ENCODE results near the gene SYNE3. TPM values are rescaled to one million over a fixed set of nuclear protein-coding genes. Genes with fewer than 3 reads are reported as not detected.

Gene SYNE3
- total and polyA plus RNA-seq, 2 of the 8 experiments (the other 6 are each of a cell fraction or from before 2014, with no cell fraction given), result under 0.01 TPM; not detected in 1

DNA sequence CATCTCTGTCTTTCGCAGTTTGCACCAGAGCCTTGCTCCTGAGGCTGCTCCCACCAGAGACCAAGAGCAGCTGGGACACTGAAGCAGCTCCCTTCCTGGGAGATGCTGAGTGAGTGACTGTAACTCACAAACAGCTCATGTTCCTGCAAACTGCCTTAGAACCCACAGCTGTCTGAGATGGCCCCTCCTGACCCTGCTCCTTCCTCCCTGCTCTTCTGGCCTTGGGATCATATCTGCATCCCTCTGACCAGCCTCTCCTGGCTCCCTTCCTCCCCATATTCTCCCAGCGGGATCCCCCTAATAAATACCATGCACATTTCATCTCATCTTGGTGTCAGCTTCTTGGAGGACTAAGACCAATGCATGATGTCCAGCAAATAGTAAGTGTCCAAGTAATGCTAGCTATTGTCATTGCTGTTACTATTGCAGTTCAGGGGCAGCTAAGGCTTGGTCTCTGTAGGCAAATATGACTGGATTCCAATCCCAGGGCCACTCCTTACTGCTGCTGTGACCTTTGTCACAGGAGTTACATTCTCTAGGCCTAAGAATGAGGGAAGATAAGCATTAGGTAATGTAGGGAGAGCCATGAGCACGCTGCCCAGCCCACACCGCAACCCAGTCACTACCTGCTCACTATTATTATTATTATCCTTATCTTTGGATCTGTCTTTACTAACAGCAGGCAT, 47.9 kb downstream of the SYNE3 start:
- CTCF ChIA-PET (ENCODE audit: partially characterized antibody), result interaction anchor here (0.6 to 2.8 kb wide), 6 partner anchors 11 to 131 kb away, joined by 3 to 17 read pairs (median 4); no protein-coding TSS in a partner anchor
- Histone ChIP-seq H3K27me3 (replicated peaks in 1 of 4; ENCODE audit: control insufficient read depth in 3 of 4, extremely low read depth in 1 of 4, insufficient read depth in 3 of 4, low read length in 3 of 4) (no peaks in the 10 kb centered on the region), H4K20me1 (replicated peaks in 1 of 2; ENCODE audit: control insufficient read depth in 1 of 2, insufficient read depth in 2 of 2, low read length in 2 of 2) (no peaks in the 10 kb centered on the region), H4K91ac (replicated peaks; ENCODE audit: insufficient read length, low read length) (no peak overlapping the region), H3K9ac (replicated peaks in 1 of 4; ENCODE audit: extremely low read depth in 1 of 4, low read depth in 3 of 4, low read length in 3 of 4) (no peak overlapping the region), H2AK5ac (ENCODE audit: low read depth, low read length) (0 out of 2 replicates have a peak overlapping the region, but pooled peaks have one; percentile 8), H3K4me1 (replicated peaks in 1 of 4; ENCODE audit: control insufficient read depth in 3 of 4, insufficient read depth in 4 of 4, low read length in 3 of 4) (no peaks in the 10 kb centered on the region), H2BK5ac (ENCODE audit: low read depth, low read length) (no peak overlapping the region), H3K23ac (ENCODE audit: insufficient read length) (no peak overlapping the region), H4K8ac (ENCODE audit: extremely low read depth, insufficient read depth, low read length) (no peak overlapping the region), H4K5ac (ENCODE audit: insufficient read length, low read depth, low read length) (no peak overlapping the region), H3K79me1 (ENCODE audit: low read depth, low read length) (no peaks in the 10 kb centered on the region), H3K9me3 (ENCODE audit: insufficient read depth in 2 of 2, low read depth in 1 of 2, low read length in 1 of 2) (no peaks in the 10 kb centered on the region), H2BK120ac (replicated peaks; ENCODE audit: low read depth, low read length) (no peak overlapping the region), H3K4ac (replicated peaks; ENCODE audit: insufficient read length, low read depth, low read length) (no peak overlapping the region), H2BK20ac (ENCODE audit: low read length) (no peak overlapping the region), H2BK12ac (ENCODE audit: low read depth, low read length) (no peak overlapping the region), H3K14ac (ENCODE audit: insufficient read length) (no peak overlapping the region), H2BK15ac (ENCODE audit: low read length) (no peak overlapping the region), H3K4me2 (ENCODE audit: insufficient read depth in 1 of 2, low read depth in 2 of 2, low read length in 2 of 2) (no peak overlapping the region), H3K56ac (replicated peaks; ENCODE audit: insufficient read length, low read depth, low read length) (no peak overlapping the region), H3K23me2 (ENCODE audit: low read depth, low read length) (peaks cover 8% of the 10 kb centered on the region; the same call in 1 of the 2 replicates), H3K79me2 (ENCODE audit: control insufficient read depth in 1 of 2, insufficient read depth in 2 of 2, low read length in 2 of 2) (no peaks in the 10 kb centered on the region), H3K27ac (ENCODE audit: low read depth, low read length) (no peak overlapping the region; the same call in 1 of the 2 replicates), H3K4me3 (ENCODE audit: extremely low read depth in 1 of 4, insufficient read depth in 2 of 4, low read depth in 3 of 4, low read length in 4 of 4) (no peak overlapping the region), H3K18ac (ENCODE audit: extremely low read depth, low read length) (no peak overlapping the region), H2AFZ (ENCODE audit: low read length) (no peak overlapping the region), H3K36me3 (ENCODE audit: control insufficient read depth in 2 of 4, insufficient read depth in 4 of 4, low read length in 3 of 4) (no peaks in the 10 kb centered on the region)
- 92% methylated on average over 4 of the region's 4 CpGs; no CpG with 5 or more reads in 1 of the 2 experiments for WGBS, 2 experiments (ENCODE audit: extremely low coverage in 1 of 2, insufficient coverage in 1 of 2, insufficient read length in 1 of 2, insufficient replicate concordance in 2 of 2, low coverage in 1 of 2, low lambda C conversion rate in 2 of 2, missing lambda C conversion rate in 1 of 2)
- FAIRE-seq, result no peak
- DNase-seq (ENCODE audit: low read depth in 1 of 2, low spot score in 2 of 2), result no peak
- POLR2A ChIA-PET (ENCODE audit: partially characterized antibody), result no interaction called here
- no peak for TF ChIP-seq RBBP5 (IDR thresholded peaks at IDR 0.05; ENCODE audit: borderline replicate concordance, low read depth, low read length)
- TF ChIP-seq SIN3A (conservative IDR thresholded peaks at IDR 0.05 in 1 of 2, IDR thresholded peaks at IDR 0.05 in 1 of 2; ENCODE audit: low read depth in 1 of 2, low read length in 2 of 2), result no peak
- TF ChIP-seq NANOG (IDR thresholded peaks at IDR 0.05; ENCODE audit: insufficient read depth, low read depth, low read length, poor library complexity, severe bottlenecking), result no peak
- no peak for TF ChIP-seq ZNF274 (IDR thresholded peaks at IDR 0.05; ENCODE audit: borderline replicate concordance, extremely low read depth, low read length)
- no peak for TF ChIP-seq TEAD4 (IDR thresholded peaks at IDR 0.05; ENCODE audit: low read depth, low read length)
- TF ChIP-seq JUND (IDR thresholded peaks at IDR 0.05; ENCODE audit: low read length), result no peak
- TF ChIP-seq BACH1 (IDR thresholded peaks at IDR 0.05; ENCODE audit: low read length), result no peak
- no peak for TF ChIP-seq POLR2A (IDR thresholded peaks at IDR 0.05; ENCODE audit: control extremely low read depth in 1 of 2, low read depth in 2 of 2, low read length in 2 of 2)
- TF ChIP-seq GTF2F1 (IDR thresholded peaks at IDR 0.05; ENCODE audit: borderline replicate concordance, low read depth, low read length), result no peak
- TF ChIP-seq TAF1 (IDR thresholded peaks at IDR 0.05; ENCODE audit: low read depth, low read length), result no peak
- TF ChIP-seq, protein P1, sequence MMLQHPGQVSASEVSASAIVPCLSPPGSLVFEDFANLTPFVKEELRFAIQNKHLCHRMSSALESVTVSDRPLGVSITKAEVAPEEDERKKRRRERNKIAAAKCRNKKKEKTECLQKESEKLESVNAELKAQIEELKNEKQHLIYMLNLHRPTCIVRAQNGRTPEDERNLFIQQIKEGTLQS (IDR thresholded peaks at IDR 0.05; ENCODE audit: insufficient read depth, low read depth, low read length), result no peak

Data from H1 (cell line).